Jurkat, Clone E6-1 (cell line): ENCODE results near the gene KCNQ5.

ENCODE experiments used
- DNase-seq: peaks from one replicate; pipeline ENCODE4 v3.0.0-alpha.2; 2011; ENCODE audit warnings: low read depth, low spot score
- H3K4me3 ChIP-seq: 2 replicates; pipeline ENCODE4 v1.5.1; 2011; ENCODE audit warnings: mild to moderate bottlenecking, low read length, control low read depth, moderate library complexity

KCNQ5 gene

DNA sequence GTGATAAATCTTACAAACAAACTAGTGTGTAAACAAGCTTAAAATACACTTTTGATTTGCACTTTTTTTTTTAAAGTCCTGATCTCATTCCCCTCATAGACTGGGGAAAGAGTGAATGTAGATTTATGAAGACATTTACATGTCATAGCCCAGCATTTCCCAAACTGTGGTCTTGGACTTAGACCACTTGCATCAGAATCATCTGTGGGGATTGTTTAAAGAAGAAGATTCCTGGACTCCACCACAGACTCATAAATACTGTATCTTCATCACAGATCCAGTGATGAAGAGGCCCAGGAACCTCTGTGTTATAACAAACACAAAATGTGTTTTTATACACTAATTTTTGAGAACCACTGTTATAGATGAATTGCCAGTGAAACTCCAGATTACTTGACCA, 99.5 kb downstream of the KCNQ5 start:
- no peak for DNase-seq
- H3K4me3 ChIP-seq = no peak overlapping the region

DNA sequence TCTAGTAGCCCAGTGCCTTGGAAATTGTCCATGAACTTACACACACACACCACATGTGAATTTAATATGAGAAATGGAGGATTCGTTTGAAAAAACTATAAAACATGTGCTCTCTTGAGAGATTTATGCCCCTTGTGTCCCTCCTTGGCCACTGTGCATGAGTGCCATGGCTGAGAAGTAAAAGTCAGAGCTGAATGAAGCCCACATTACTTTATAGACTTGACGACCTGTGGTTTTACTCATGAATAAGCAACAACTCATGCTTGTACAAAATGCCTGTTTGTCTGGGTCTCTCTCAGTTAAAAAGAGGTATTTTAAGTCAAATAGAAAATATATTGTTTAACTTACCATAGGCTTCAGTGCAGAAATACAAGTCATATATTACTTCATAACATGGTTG, 102.7 kb downstream of the KCNQ5 start:
- no peak overlapping the region for H3K4me3 ChIP-seq
- no peak for DNase-seq

DNA sequence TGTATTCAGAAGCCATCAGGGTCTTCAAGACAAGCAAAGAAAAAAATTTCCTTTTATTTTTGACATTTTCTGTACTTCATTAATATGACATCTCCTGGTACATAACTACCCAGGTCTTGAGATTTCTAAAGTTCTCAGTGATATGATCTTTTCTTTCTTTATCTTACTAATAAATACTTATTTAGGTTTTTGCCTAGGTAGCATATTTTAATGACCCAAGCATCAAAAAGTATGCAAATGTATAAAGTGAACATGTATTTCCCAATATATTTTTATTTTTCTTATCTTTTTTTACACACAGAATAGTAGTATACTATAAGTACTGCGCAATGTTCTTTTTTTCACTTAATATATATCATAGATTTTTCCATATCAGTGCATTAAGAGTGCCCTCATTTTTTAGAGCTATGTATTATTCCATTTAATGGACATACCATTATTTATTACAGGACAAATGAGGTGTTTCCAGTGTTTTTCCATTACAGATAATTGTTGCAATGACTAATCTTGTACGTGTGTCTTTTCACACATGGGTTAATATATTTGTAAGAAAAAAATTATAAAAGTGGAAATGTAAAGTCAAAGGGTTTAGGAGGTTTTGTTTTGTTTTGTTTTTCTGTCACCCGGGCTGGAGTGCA, 107.0 kb downstream of the KCNQ5 start:
- no peak overlapping the region for H3K4me3 ChIP-seq
- no peak for DNase-seq

DNA sequence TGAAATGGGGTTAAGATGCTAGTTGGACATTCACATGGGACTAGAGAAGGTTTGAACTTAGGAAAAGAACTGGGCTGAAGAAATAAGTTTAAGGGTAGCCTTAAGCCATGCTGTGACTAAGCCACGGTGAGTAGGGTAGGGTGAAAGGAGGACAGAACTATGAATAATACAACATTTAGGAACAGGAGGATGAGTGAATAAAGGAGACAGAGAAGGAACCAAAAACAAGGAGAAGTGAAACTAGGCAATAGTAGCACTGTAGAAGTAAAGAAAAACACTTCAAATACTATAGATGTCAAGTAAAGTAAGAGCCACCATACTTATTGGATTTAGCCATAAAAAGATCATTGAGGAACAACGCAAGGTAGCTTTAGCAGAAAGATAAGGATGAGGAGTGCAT, 111.2 kb downstream of the KCNQ5 start:
- H3K4me3 ChIP-seq = no peak overlapping the region
- DNase-seq = no peak

DNA sequence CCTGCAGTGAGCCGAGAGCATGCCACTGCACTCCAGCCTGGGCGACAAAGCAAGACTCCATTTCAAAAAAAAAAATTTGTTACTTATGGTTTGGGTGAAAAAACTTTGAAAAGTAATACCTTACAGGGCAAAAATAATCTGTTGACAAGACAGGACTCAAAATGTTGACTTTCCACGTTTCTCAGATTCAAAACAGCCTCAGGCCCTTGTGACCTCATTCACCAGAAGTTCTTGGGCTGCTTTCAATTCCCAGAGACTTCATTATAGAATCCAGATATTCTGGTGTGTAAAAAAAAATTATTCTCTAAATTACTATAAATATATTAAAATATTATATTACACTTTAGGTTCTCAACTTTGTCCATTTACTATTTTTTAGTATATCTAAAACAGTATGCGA, 116.2 kb downstream of the KCNQ5 start:
- no peak overlapping the region for H3K4me3 ChIP-seq
- DNase-seq = no peak

DNA sequence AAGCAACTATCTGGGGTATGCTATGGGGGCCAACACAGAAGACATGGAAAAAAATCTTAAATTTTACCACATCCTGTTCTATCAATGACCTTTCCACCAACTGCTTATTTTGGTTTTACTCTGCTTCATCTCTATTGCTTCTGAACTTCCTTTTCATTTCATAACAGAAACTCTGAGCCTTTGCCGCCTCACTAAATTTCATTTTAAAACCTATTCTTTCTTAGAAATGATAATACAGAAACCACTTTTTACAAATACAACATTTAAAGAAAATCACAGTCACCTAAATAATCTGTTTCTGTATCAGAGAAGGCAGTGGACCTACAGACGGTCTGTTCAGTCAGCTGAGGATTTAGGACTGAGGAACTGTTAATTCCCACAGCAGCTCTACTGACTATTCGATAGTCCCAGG, 117.5 kb downstream of the KCNQ5 start:
- no peak overlapping the region for H3K4me3 ChIP-seq
- no peak for DNase-seq

DNA sequence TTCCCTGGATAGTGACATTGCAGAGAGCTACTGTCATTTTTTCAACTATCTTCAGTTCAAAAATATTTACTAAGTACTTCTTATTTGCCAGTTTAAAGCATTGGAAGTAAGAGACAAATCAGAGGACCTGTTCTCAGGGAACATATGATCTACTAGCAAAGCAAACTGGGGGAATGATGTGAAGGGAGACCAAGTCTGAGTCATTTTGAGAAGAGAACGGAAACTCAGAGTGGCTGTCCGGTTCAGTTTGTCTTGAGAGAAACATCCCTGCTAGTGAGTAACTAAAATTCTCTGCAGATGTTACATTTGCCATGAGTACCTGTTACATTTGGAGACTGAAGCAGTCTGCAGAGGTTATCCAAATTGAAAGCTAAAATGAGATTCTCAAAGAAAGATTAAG, 118.3 kb downstream of the KCNQ5 start:
- no peak overlapping the region for H3K4me3 ChIP-seq
- DNase-seq = no peak

DNA sequence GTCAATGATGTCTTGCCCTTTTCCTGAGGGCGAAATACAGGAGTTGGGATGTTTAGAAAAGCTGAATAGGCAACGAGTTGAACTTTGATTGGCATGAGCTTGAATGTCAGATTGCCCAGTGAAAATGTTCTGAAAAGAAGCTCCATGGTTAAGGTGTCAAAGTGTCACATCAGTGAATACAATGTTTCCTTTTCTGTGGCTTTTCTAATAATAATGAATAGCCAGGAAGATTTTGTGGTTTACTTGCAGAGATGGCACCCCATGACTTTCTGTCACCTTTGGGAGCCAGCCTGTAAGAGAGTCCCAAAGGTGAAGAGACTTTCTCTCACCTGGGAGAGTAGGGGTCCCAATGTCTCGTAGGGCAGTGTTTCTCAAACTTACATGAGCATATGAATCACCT, 119.2 kb downstream of the KCNQ5 start:
- no peak for DNase-seq
- no peak overlapping the region for H3K4me3 ChIP-seq

DNA sequence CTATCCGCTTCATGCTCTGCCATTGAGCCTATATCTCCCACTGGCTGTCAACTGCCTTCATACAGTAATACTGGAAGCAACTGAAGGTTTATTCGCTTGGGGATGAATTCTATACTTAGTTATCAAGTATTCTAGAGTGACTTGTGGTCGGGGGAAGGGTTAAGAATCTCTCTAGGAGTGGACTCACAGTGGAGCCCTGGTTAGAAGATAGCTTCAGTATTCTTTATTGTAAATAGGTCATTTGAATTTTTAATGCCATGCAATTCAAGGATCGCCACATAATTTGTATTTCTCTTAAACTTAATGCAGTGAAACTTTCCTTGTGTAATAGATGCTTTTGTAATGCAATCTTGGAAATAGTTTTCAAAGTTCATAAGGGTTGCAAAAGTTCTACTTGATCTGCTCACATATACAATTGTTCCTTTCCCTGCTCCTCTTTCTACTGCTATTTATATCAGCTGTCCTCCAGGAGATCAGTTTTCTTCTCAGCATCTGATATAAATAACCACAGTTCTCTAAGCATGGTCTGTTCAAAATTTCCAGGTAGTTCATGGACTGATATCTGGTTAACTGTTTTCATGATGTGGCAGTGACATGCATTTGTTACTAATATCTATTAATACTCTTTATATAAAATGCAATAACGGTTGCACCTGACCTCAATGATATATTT, 120.3 kb downstream of the KCNQ5 start:
- no peak for DNase-seq
- H3K4me3 ChIP-seq = no peak overlapping the region

DNA sequence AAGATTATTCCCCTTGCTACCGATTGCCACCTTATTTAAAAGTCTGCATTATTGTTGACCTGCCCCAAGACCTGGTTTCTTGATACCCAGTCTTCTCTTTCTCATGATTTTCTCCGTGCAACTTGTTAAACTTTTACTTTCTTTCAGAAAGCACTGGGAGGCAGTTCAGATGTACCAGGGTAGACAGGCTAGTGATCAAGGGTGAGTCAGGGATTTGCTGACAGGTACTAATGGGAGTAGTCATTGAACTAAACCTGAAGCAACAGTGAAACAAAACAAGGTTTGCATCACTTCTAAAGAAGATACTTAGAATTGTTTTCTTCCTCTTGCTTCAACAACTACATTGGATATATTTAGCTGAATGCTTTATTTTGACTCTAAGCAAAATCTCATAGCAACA, 124.4 kb downstream of the KCNQ5 start:
- DNase-seq = no peak
- H3K4me3 ChIP-seq = no peak overlapping the region

DNA sequence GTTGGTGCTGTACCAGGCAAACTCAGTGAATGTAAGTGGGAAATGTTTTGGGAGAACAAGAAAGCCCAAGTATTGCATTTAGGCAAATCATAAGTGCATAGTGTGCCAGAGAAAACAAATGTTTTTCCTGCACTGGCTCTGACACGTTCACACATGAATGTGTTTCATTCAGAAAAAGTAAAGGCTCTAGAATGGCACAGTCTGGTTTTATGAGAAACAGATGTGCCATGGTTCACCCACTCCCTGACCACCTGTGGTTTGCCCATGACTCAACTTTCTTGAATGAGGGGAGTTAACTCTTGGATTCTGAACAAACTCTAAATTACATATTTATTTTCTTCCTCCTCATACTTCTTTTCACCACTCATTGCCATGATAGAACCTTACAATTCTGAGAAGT, 126.9 kb downstream of the KCNQ5 start:
- no peak overlapping the region for H3K4me3 ChIP-seq
- DNase-seq = no peak

DNA sequence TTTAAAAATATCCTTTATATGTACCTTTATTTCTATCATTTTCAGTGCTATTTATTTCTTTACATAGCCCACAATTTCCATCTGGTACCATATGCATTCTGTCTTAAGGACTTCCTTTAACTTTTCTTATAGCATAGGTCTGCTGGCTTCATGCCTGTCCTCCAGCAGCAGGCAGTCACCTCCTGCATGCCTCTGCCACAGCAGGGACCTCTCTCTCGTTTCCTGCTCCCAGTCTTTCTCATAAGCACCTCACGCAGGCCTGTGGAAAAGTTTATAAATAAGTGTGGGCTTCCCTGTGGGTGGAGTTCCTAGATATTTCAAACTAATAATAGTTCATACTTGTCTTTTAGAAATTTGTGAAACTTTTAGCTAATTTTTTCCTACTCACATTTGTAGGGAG, 133.9 kb downstream of the KCNQ5 start:
- H3K4me3 ChIP-seq = no peak overlapping the region
- no peak for DNase-seq

DNA sequence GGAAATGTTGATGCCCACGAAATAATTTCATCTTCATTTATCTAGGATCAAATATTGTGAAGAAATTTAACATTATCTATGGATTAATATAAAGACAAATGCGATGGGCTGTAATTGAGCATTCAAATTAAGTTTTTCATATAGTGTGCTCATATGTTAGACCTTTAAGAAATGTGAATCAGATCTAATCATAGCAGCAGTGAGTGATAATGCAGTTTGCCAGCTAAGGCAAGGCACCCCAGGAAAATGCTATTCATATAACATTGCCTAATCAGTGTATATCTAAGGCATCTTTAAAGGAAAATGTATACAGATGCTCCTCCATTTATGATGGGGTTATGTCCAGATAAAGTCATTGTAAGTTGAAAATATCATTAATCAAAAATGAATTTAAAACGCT, 135.2 kb downstream of the KCNQ5 start:
- no peak for DNase-seq
- no peak overlapping the region for H3K4me3 ChIP-seq

DNA sequence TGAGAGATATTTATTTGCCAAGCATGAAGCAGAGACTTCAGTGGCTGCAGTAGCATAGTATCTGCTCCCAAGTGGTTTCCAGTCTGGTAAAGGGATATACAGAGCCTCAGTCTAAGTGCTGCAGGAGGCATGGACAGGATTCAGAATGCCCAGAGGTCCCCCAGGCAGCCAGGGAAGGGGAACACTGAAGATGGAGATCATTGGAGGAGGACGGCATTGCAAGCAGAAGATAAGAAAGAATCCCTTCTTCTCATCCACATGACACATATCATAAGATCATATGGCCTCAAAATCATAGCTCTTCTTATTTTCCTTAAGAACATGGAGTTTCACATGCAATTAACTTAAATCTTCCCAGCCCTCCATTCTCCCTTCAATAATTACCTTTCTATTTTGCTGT, 136.1 kb downstream of the KCNQ5 start:
- no peak overlapping the region for H3K4me3 ChIP-seq
- no peak for DNase-seq

DNA sequence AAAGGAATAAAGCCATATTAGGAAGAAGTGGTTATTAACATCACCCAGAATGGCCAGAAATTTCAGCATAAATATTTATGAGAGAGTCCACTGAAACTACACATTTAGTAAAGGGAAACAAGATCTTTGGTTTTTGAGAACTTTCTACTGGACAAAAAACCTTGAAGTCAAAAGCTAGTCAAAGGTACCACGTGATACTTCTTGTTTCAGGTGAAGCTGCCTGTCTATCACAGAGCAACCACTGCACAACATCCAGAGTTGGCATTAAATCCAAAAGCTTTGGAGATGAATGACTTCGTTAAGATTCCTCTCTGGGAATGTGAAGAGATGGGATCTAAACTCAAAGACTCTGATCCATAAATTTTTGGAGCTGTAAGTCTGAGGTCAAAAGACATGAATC, 137.0 kb downstream of the KCNQ5 start:
- no peak for DNase-seq
- no peak overlapping the region for H3K4me3 ChIP-seq

DNA sequence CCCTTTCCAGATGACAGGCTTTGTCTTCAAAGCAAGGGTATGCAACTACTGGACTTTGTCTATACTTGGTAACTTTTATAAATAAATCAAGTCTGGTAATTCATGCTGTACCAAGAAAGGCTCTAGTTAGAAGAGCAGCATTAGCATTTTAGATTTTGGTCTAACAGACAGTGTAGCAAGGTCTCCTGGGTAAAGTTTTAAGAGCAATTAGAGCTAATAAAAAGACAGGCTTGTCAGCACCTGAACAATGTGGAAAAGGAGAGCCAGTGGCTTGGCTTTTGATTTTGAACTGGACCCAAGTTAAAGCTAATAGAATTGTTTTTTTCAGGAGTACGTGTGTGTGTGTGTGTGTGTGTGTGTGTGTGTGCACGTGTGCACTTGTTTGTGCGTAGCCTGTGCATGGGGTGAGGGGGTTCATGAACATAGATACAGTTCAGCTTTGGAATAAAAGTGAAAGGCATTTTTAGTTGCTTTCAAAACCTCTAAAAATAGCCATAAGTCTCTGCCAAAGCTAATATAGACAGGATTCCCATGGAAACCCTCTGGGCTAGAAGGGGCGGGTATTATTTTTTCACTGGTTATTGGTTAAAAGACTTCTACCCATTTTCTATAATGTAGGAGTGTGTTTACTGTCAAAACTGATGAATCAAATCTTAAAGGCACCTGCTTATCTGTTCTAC, 138.4 kb downstream of the KCNQ5 start:
- H3K4me3 ChIP-seq = no peak overlapping the region
- no peak for DNase-seq

DNA sequence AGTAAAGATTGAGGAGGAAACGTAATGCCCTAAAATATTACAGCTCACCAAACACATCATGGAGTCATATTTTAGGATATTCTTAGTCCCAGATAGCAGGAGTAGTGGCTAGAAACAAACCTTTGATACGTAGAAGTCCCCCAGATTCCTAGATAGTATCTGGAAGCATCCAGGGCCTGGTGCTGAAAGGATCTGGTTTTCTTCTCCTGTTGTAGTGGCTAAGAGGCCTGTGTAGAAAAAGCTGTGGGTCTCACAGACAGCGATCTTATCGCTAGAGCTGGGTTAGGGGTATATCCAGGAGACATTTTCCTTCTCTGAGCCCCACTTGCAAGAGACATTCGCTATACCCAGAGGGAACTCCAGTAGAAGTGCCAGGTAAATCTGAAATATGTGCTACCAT, 139.9 kb downstream of the KCNQ5 start:
- DNase-seq = no peak
- no peak overlapping the region for H3K4me3 ChIP-seq

DNA sequence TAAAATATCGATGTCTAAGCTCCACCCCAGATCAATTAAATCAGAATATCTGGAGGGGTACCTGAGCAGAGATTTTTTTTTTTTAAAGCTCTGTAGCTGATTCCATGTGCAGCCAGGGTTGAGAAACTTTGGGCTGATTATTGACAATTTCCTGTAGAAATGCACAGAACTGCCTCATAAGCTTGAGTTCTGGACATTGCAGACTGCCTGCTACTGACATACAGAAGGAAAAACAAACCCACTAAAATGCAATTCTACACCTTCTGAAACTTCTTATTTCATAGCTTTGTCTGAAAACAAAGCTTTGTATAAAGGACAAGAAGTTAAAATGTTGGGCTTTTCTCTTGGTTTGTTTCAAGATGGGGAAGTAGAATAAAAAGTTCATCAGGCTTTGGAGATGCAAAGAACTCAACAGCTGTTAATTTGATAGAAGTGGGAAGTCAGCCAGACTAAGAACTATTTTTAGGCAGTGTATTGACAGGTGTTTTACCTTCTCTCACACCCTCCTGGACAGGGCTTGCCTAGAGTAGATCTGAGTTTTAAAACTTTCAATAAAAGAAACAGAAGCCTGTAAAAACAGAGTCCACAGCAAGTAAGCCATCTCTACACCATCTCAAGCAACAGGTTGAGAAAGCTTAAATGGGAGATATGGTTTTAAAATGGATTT, 147.7 kb downstream of the KCNQ5 start:
- DNase-seq = no peak
- H3K4me3 ChIP-seq = no peak overlapping the region

DNA sequence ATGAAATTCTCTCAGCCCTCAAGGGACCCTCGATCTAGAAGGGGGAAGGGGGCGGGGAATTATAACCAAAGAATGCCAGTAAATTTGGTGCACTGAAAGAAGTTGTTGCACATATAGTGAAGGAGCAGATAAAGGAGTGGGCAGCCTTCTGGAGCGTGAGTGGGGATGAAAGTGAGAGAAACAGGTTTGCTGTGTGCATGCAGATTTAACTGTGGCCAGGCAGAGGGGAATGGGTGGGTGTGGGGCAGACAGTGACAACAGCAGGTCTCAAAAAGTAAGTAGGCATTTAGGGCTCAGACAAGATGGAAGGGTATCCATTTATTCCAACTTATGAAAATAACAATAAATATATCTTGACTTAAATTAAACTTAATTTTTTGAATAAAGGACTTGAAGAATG, 149.1 kb downstream of the KCNQ5 start:
- no peak for DNase-seq
- no peak overlapping the region for H3K4me3 ChIP-seq

DNA sequence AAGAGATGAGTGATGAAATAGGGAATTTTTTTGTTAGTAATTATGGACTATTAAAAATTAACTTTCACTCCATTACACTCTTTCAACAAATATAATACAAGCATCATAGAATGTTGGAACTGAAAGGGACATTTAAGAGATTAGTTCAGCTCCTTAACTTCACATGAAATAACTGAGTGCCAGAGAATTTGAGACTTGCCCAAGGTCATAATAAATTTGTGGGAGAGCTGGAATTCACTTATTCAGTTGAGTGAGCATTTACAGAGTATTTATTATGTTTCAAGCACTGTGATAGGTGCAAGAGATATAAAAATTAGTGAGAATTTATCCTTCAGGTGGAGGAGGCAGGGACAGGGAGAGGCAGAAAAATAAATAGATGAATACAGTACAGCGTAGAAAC, 154.6 kb downstream of the KCNQ5 start:
- no peak overlapping the region for H3K4me3 ChIP-seq
- no peak for DNase-seq
